Upper lobe of left lung (tissue), 6 donors: ENCODE data around the gene PPP5C. TPM values are rescaled to one million over a fixed set of nuclear protein-coding genes. Genes with fewer than 3 reads are reported as not detected.

Source experiments
- ATAC-seq, 2 donors: fragments of 200-7000 bp; cut with Tn5 transposase; one replicate each; pipeline ENCODE4 v1.9.1; 2022; ENCODE audit warnings: mild to moderate bottlenecking in 2 of 2, moderate library complexity in 2 of 2; ENCODE audit not compliant: low FRiP score in 2 of 2
- DNase-seq, 2 donors: peaks; one replicate each; pipeline ENCODE4 v3.0.0-alpha.2; 2019 to 2020
- H3K27ac ChIP-seq, 4 donors: fragments of 200-600 bp; sonication (generic); one replicate each; pipeline ENCODE4 v1.5.1; 2016 to 2019
- H3K27me3 ChIP-seq, 4 donors: fragments of 200-600 bp; sonication (generic); one replicate each; pipeline ENCODE4 v1.5.1; 2017 to 2019
- H3K36me3 ChIP-seq, 4 donors: fragments of 200-600 bp; sonication (generic); one replicate each; pipeline ENCODE4 v1.5.1; 2016 to 2019
- H3K4me1 ChIP-seq, 4 donors: fragments of 200-600 bp; sonication (generic); one replicate each; pipeline ENCODE4 v1.5.1; 2018 to 2019
- H3K4me3 ChIP-seq, 4 donors: fragments of 200-600 bp; sonication (generic); one replicate each; pipeline ENCODE4 v1.5.1; 2017 to 2019; ENCODE audit warnings: mild to moderate bottlenecking in 2 of 4, moderate library complexity in 1 of 4
- H3K9me3 ChIP-seq, 4 donors: fragments of 200-600 bp; sonication (generic); one replicate each; pipeline ENCODE4 v1.5.1; 2018 to 2019
- EP300 ChIP-seq, 4 donors: sonication (generic); formaldehyde crosslinking; IDR thresholded peaks; one replicate each; pipeline ENCODE4 v1.5.1; 2017; ENCODE audit warnings: antibody characterized with exemption in 4 of 4, control low read depth in 2 of 4
- POLR2A ChIP-seq, 4 donors: fragments of 450-650 bp; IDR thresholded peaks; one replicate each; pipeline ENCODE4 v1.5.1; 2016 to 2017; ENCODE audit warnings: antibody characterized with exemption in 4 of 4, mild to moderate bottlenecking in 2 of 4
- POLR2AphosphoS5 ChIP-seq, 2 donors: sonication (generic); formaldehyde crosslinking; IDR thresholded peaks; one replicate each; pipeline ENCODE4 v1.5.1; 2017; ENCODE audit warnings: antibody characterized with exemption in 2 of 2
- WGBS, 2 donors: methylation state at CpG; one replicate each; pipeline ENCODE4 v1.1.5; 2017 to 2018; 5-methylcytosine and 5-hydroxymethylcytosine counted together
- total RNA-seq, 6 donors: library from RNA; depleted of rRNA in 4 of 6; stranded (reverse); fragments of >200 nt in 4 of 6; gene quantifications; one replicate each; pipeline versions ENCODE4 v1.1.0 to v1.2.1, GENCODE V29; 2016 to 2021
- TF ChIP-seq, protein P1 (sequence below), 6 experiments: fragments of 450-650 bp in 4 of 6; fragments of 200-600 bp in 2 of 6; sonication (generic) in 2 of 6; IDR thresholded peaks; one replicate each; pipeline ENCODE4 v1.5.1; 2016 to 2019; ENCODE audit warnings: antibody characterized with exemption in 6 of 6
- donor health status: DM: no; HTN: no; CAD: no; lungs with moderate emphysema.
- donor health status: DM: no; HTN: yes; CAD: no; lungs with severe emphysema.

PPP5C gene
- total RNA-seq, 6 donors from 2014 or later = 54.7 to 120 (median 66.0) TPM

DNA sequence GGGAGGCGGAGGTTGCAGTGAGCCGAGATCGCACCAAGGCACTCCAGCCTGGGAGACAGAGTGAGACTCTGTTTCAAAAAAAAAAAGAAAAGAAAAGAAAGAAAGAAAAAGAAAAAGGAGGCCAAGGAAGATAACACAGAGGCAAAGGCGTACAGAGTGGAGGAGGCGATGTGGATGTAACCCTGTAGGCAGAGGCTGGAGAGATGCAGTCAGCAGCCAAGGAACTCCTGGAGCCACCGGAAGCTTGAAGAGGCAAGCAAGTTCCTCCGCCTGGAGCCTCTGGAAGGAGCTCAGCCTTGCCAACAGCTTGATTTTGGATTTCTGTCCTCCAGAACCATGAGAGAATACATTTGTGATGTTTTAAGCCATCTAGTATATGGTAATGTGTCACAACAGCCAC, 73.2 kb downstream of the PPP5C start:
- ATAC-seq = no peak
- Histone ChIP-seq H3K27ac (no peak overlapping the region), H3K27me3 (peaks cover 0 to 11% (median 0%) of the 10 kb centered on the region in 4 donors), H3K9me3 (no peaks in the 10 kb centered on the region), H3K4me3 (no peak overlapping the region), H3K4me1 (peaks cover 0 to 12% (median 8%) of the 10 kb centered on the region in 4 donors), H3K36me3 (no peaks in the 10 kb centered on the region)
- no peak for DNase-seq
- WGBS, 2 donors = 80 to 89% methylated on average over 7 of the region's 7 CpGs
- TF ChIP-seq POLR2AphosphoS5 (IDR thresholded peaks at IDR 0.05) = no peak
- TF ChIP-seq POLR2A (IDR thresholded peaks at IDR 0.05) = no peak
- TF ChIP-seq EP300 (IDR thresholded peaks at IDR 0.05) = no peak
- TF ChIP-seq, protein P1, sequence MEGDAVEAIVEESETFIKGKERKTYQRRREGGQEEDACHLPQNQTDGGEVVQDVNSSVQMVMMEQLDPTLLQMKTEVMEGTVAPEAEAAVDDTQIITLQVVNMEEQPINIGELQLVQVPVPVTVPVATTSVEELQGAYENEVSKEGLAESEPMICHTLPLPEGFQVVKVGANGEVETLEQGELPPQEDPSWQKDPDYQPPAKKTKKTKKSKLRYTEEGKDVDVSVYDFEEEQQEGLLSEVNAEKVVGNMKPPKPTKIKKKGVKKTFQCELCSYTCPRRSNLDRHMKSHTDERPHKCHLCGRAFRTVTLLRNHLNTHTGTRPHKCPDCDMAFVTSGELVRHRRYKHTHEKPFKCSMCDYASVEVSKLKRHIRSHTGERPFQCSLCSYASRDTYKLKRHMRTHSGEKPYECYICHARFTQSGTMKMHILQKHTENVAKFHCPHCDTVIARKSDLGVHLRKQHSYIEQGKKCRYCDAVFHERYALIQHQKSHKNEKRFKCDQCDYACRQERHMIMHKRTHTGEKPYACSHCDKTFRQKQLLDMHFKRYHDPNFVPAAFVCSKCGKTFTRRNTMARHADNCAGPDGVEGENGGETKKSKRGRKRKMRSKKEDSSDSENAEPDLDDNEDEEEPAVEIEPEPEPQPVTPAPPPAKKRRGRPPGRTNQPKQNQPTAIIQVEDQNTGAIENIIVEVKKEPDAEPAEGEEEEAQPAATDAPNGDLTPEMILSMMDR (IDR thresholded peaks at IDR 0.05) = no peak

DNA sequence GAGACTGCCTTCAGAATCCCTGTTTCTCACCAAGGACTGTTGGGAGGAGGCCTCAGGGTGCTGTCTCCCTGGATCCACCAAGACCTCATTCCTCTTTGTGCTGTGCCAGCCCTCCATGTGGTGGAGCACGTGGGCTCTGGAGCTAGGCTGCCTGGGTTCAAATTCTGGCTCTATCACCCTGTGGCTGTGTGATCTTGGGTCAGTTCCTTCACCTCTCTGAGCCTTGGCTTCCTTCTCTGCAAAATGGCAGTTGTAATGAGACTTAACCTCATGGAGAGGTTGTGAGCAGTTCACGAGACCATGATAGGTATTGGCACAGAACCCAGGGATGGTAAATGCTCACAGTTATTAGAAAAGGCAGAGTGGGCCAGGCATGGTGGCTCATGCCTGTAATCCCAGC, 75.5 kb downstream of the PPP5C start:
- Histone ChIP-seq H3K4me3 (no peak overlapping the region), H3K36me3 (no peaks in the 10 kb centered on the region), H3K27ac (no peak overlapping the region), H3K27me3 (no peaks in the 10 kb centered on the region), H3K4me1 (peaks cover 0 to 11% (median 5%) of the 10 kb centered on the region in 4 donors), H3K9me3 (no peaks in the 10 kb centered on the region)
- no peak for DNase-seq
- no peak for ATAC-seq
- no peak for TF ChIP-seq POLR2A (IDR thresholded peaks at IDR 0.05)
- TF ChIP-seq, protein P1 (IDR thresholded peaks at IDR 0.05) = no peak
- TF ChIP-seq EP300 (IDR thresholded peaks at IDR 0.05) = no peak
- TF ChIP-seq POLR2AphosphoS5 (IDR thresholded peaks at IDR 0.05) = no peak
- 69 to 78% methylated on average over 2 of the region's 2 CpGs for WGBS, 2 donors

DNA sequence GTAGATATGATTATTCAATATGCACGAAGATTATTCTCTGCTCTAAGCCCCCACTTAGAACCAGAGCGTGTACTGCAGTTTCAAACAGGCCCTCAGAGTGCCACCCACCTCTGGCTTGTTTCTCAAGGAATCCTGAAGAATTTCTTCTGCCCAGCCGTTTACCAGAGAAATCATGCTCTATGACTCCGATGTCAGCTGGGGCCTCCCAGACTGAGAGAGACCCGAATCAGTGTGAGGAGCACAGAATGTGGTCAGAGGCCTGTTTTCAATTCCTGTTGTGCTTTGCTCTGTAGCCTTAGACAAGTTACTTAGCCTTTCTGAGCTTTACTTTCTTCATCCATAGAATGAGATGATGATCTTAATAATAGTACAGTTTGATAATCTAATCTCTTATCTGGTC, 76.3 kb downstream of the PPP5C start:
- H3K27me3 ChIP-seq = peaks cover 0 to under 1% (median 0%) of the 10 kb centered on the region in 4 donors
- DNase-seq = no peak

DNA sequence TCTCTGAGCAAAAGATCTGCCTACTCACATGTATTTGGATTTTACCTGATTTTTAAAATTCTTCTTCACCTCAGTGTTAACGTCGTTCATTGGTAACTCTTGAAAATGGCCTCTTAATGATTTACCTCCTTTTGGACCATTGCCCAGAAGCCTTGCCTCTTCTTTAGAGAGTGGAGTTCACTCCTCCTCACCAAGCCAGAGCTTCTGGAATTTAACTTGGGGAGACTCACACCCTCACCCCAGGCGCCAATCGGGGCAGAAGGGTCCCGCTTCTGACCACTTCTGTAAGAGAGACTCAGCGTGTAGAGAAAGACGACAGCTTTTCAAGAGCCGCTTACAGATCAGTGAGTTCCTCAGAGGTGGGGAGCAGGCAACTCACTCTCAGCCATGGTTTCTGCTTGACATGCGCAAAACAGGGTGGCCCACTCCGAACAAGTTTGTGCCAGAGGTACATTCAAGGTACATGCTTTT, 79.2 kb downstream of the PPP5C start:
- Histone ChIP-seq H3K4me3 (peak overlapping the region in 3 of 4 donors; percentile 45 to 54 (median 50)), H3K27me3 (peaks cover 0 to 3% (median 0%) of the 10 kb centered on the region in 4 donors), H3K36me3 (no peaks in the 10 kb centered on the region), H3K9me3 (no peaks in the 10 kb centered on the region), H3K4me1 (peaks cover 0 to 22% (median 11%) of the 10 kb centered on the region in 4 donors), H3K27ac (peak overlapping the region in 2 of 4 donors; percentile 18 to 55)
- TF ChIP-seq POLR2A (IDR thresholded peaks at IDR 0.05) (no peak), POLR2AphosphoS5 (IDR thresholded peaks at IDR 0.05) (no peak), EP300 (IDR thresholded peaks at IDR 0.05) (no peak)
- TF ChIP-seq, protein P1 (IDR thresholded peaks at IDR 0.05) = no peak
- DNase-seq (peak in 1 of 2 donors; percentile 32), ATAC-seq (peak; percentile 5 to 42)
- 5 to 10% methylated on average over 8 to 10 of the region's 10 CpGs for WGBS, 2 donors

More for the DNA sequence above, 76.3 kb downstream of the PPP5C start:
- Histone ChIP-seq H3K4me3 (no peak overlapping the region), H3K36me3 (no peaks in the 10 kb centered on the region), H3K9me3 (no peaks in the 10 kb centered on the region), H3K4me1 (peaks cover 0 to 11% (median 5%) of the 10 kb centered on the region in 4 donors), H3K27ac (no peak overlapping the region)
- 67 to 75% methylated on average over 5 of the region's 5 CpGs for WGBS, 2 donors
- no peak for ATAC-seq
- TF ChIP-seq, protein P1 (IDR thresholded peaks at IDR 0.05) = no peak
- TF ChIP-seq POLR2A (IDR thresholded peaks at IDR 0.05) (no peak), EP300 (IDR thresholded peaks at IDR 0.05) (no peak), POLR2AphosphoS5 (IDR thresholded peaks at IDR 0.05) (no peak)
